Measurements from ENCODE around the gene BMP2.

BMP2 gene

GRCh38 chr20:6732851-6733250, 34.6 kb upstream of the BMP2 start:
- in situ Hi-C loops (cut with MboI; ENCODE audit: low sequenced_read_pairs, unreplicated experiment), result no loop called here
- no peak for TF ChIP-seq CTCF (IDR thresholded peaks at IDR 0.05; ENCODE audit: borderline replicate concordance, control extremely low read depth, extremely low read depth, insufficient read depth, missing control alignments)
- no peak for DNase-seq (ENCODE audit: low spot score)

- no peak for TF ChIP-seq CTCF (IDR thresholded peaks at IDR 0.05; ENCODE audit: borderline replicate concordance, control extremely low read depth, extremely low read depth, insufficient read depth, missing control alignments)
- no peak for DNase-seq (ENCODE audit: low spot score)
- in situ Hi-C loops (cut with MboI; ENCODE audit: low sequenced_read_pairs, unreplicated experiment), result no loop called here
These were observed 33.5 kb upstream of the BMP2 start for GRCh38 chr20:6733965-6734364.

- TF ChIP-seq CTCF (IDR thresholded peaks at IDR 0.05; ENCODE audit: borderline replicate concordance, control extremely low read depth, extremely low read depth, insufficient read depth, missing control alignments), result no peak
- DNase-seq (ENCODE audit: low spot score), result no peak
- in situ Hi-C loops (cut with MboI; ENCODE audit: low sequenced_read_pairs, unreplicated experiment), result no loop called here
These were observed 31.3 kb upstream of the BMP2 start for GRCh38 chr20:6735942-6736845.

GRCh38 chr20:6739406-6739805, 28.1 kb upstream of the BMP2 start:
- no peak for TF ChIP-seq CTCF (IDR thresholded peaks at IDR 0.05; ENCODE audit: borderline replicate concordance, control extremely low read depth, extremely low read depth, insufficient read depth, missing control alignments)
- in situ Hi-C loops (cut with MboI; ENCODE audit: low sequenced_read_pairs, unreplicated experiment), result no loop called here
- DNase-seq (ENCODE audit: low spot score), result no peak

GRCh38 chr20:6740096-6740495, 27.4 kb upstream of the BMP2 start:
- in situ Hi-C loops (cut with MboI; ENCODE audit: low sequenced_read_pairs, unreplicated experiment), result no loop called here
- no peak for DNase-seq (ENCODE audit: low spot score)
- no peak for TF ChIP-seq CTCF (IDR thresholded peaks at IDR 0.05; ENCODE audit: borderline replicate concordance, control extremely low read depth, extremely low read depth, insufficient read depth, missing control alignments)

GRCh38 chr20:6744180-6744579, 23.3 kb upstream of the BMP2 start:
- TF ChIP-seq CTCF (IDR thresholded peaks at IDR 0.05; ENCODE audit: borderline replicate concordance, control extremely low read depth, extremely low read depth, insufficient read depth, missing control alignments), result no peak
- in situ Hi-C loops (cut with MboI; ENCODE audit: low sequenced_read_pairs, unreplicated experiment), result no loop called here
- no peak for DNase-seq (ENCODE audit: low spot score)

Measured in GM13976 (cell line).